Cardiac muscle cell (in vitro differentiated cells and primary cell): ENCODE data around the gene APBB3. TPM values are rescaled to one million over a fixed set of nuclear protein-coding genes. Genes with fewer than 3 reads are reported as not detected.
"Not testable (repeated sequence)": the region's sequence is repeated elsewhere in the genome, so short reads cannot be mapped to it uniquely, and the experiment has no call there.

Experiments
- DNase-seq, 2 donors: peaks; one replicate each; pipeline versions ENCODE4 v3.0.0 to v3.0.0-alpha.2; 2010 to 2017; ENCODE audit warnings: low read depth in 1 of 2, low spot score in 1 of 2
- H3K27ac ChIP-seq: fragments of 200-600 bp; sonication (generic); 2 replicates; pipeline ENCODE4 v1.5.1; 2016
- H3K27me3 ChIP-seq: fragments of 200-600 bp; sonication (generic); 2 replicates; pipeline ENCODE4 v1.6.0; 2016; ENCODE audit warnings: control low read depth
- H3K36me3 ChIP-seq: fragments of 200-600 bp; sonication (generic); 2 replicates; pipeline ENCODE4 v1.5.1; 2016; ENCODE audit warnings: control low read depth
- H3K4me1 ChIP-seq: fragments of 200-600 bp; sonication (generic); 2 replicates; pipeline ENCODE4 v1.8.1; 2017; ENCODE audit warnings: low read depth, mild to moderate bottlenecking, mixed run types
- H3K4me3 ChIP-seq: fragments of 200-600 bp; sonication (generic); 2 replicates; pipeline ENCODE4 v1.5.1; 2016; ENCODE audit warnings: mild to moderate bottlenecking
- H3K9me3 ChIP-seq: fragments of 200-600 bp; sonication (generic); 2 replicates; pipeline ENCODE4 v1.5.1; 2017; ENCODE audit warnings: low read depth, mild to moderate bottlenecking, control low read depth
- polyA plus RNA-seq: library from polyadenylated mRNA; unstranded; fragments of >200 nt; fragmentation: Nextera tagmentation; extraction: Ambion mirVana; gene quantifications from 2 replicates; pipeline ENCODE4 v1.2.1, GENCODE V29; 2016
- total RNA-seq: library from RNA; depleted of rRNA; stranded (reverse); fragments of >200 nt; gene quantifications from 2 replicates; pipeline ENCODE4 v1.2.3, GENCODE V29; 2016
- TF ChIP-seq, protein P1 (sequence below): IDR thresholded peaks from 2 replicates; pipeline ENCODE4 v1.5.1; 2012; ENCODE audit warnings: low read depth, mild to moderate bottlenecking, low read length

The APBB3 gene
- total and polyA plus RNA-seq, 2 experiments from 2014 or later = 45.4 to 61.8 TPM

- H3K27ac ChIP-seq = no peak overlapping the region
- TF ChIP-seq, protein P1, sequence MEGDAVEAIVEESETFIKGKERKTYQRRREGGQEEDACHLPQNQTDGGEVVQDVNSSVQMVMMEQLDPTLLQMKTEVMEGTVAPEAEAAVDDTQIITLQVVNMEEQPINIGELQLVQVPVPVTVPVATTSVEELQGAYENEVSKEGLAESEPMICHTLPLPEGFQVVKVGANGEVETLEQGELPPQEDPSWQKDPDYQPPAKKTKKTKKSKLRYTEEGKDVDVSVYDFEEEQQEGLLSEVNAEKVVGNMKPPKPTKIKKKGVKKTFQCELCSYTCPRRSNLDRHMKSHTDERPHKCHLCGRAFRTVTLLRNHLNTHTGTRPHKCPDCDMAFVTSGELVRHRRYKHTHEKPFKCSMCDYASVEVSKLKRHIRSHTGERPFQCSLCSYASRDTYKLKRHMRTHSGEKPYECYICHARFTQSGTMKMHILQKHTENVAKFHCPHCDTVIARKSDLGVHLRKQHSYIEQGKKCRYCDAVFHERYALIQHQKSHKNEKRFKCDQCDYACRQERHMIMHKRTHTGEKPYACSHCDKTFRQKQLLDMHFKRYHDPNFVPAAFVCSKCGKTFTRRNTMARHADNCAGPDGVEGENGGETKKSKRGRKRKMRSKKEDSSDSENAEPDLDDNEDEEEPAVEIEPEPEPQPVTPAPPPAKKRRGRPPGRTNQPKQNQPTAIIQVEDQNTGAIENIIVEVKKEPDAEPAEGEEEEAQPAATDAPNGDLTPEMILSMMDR = no peak
These were observed 24.1 kb upstream of the APBB3 start for GRCh38 chr5:140588311-140589070.

GRCh38 chr5:140587495-140587894 lies 23.1 kb upstream of the APBB3 start:
- H3K36me3 ChIP-seq = no peaks in the 10 kb centered on the region
- no peaks in the 10 kb centered on the region for H3K4me1 ChIP-seq
- H3K27ac ChIP-seq = no peak overlapping the region
- H3K9me3 ChIP-seq = no peaks in the 10 kb centered on the region
- no peak for DNase-seq
- H3K4me3 ChIP-seq = no peak overlapping the region
- TF ChIP-seq, protein P1 = no peak
- no peaks in the 10 kb centered on the region for H3K27me3 ChIP-seq

More at GRCh38 chr5:140588311-140589070, 24.1 kb upstream of the APBB3 start:
- H3K36me3 ChIP-seq = no peaks in the 10 kb centered on the region
- no peaks in the 10 kb centered on the region for H3K4me1 ChIP-seq
- H3K4me3 ChIP-seq = no peak overlapping the region
- H3K9me3 ChIP-seq = no peaks in the 10 kb centered on the region
- no peaks in the 10 kb centered on the region for H3K27me3 ChIP-seq
- peak in 1 of 2 donors; percentile 69 for DNase-seq

GRCh38 chr5:140579188-140579747 lies 14.9 kb upstream of the APBB3 start:
- not testable (repeated sequence) for DNase-seq, H3K4me1 ChIP-seq, H3K27ac ChIP-seq, H3K9me3 ChIP-seq, H3K4me3 ChIP-seq, H3K36me3 ChIP-seq, H3K27me3 ChIP-seq

GRCh38 chr5:140576776-140577201 lies 12.4 kb upstream of the APBB3 start:
- Histone ChIP-seq H3K27ac (no peak overlapping the region), H3K36me3 (no peaks in the 10 kb centered on the region), H3K9me3 (no peaks in the 10 kb centered on the region), H3K27me3 (no peaks in the 10 kb centered on the region), H3K4me3 (no peak overlapping the region), H3K4me1 (no peaks in the 10 kb centered on the region)
- TF ChIP-seq, protein P1 = no peak
- peak in 1 of 2 donors; percentile 38 for DNase-seq

DNA sequence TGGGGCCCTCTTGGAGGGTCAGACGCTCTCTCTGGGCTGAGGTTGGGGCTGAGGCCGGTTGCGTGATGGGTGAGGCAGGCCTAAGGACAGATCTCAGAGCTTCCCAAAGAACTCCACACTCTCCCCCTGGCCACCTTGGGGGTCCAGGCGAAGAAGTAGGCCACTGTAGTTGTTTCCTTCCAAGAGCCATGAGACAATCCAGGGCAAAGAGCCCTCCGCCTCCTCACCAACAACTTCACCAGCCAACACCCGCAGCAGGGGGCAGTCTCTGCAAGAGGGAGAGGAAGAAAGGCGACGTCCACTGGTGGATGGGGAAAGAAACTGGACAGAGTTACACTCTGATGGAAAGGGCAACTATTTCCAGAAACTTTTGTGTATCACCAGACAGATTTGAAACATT lies 10.9 kb upstream of the APBB3 start:
- no peaks in the 10 kb centered on the region for H3K36me3 ChIP-seq
- TF ChIP-seq, protein P1 = peak; percentile 62
- H3K4me3 ChIP-seq = no peak overlapping the region
- DNase-seq = peak in 1 of 2 donors; percentile 80
- H3K4me1 ChIP-seq = no peaks in the 10 kb centered on the region
- no peaks in the 10 kb centered on the region for H3K9me3 ChIP-seq
- H3K27ac ChIP-seq = no peak overlapping the region
- no peaks in the 10 kb centered on the region for H3K27me3 ChIP-seq

DNA sequence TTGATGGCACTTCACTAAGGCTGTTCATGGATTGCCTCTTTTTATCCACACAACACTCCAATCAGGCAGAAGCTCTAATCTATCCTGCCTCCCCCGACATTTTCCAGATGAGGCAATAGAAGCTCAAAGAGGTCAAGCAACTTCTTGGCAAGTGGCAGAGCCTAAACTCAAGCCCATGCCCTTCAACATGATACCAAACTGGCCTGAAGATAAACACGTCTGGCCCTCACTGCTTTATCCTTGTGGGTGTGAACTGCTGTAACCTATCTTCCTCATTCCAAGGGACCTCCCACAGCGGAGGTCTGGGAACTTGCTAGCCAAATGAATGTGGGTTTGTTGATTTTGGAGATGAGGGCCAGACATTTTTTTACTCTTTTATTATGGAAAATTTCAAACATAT lies 9.8 kb upstream of the APBB3 start:
- DNase-seq = peak in 1 of 2 donors; percentile 95
- Histone ChIP-seq H3K27ac (no peak overlapping the region), H3K9me3 (no peaks in the 10 kb centered on the region), H3K36me3 (no peaks in the 10 kb centered on the region), H3K4me3 (no peak overlapping the region), H3K4me1 (no peaks in the 10 kb centered on the region), H3K27me3 (no peaks in the 10 kb centered on the region)
- TF ChIP-seq, protein P1 = no peak
